ENCODE measurements around the gene SPAG16.
"Not testable (repeated sequence)": the region's sequence is repeated elsewhere in the genome, so short reads cannot be mapped to it uniquely, and the experiment has no call there.

SPAG16 gene

GRCh38 chr2:214019229-214019972 lies 735.1 kb downstream of the SPAG16 start:
- no peak for DNase-seq

DNA sequence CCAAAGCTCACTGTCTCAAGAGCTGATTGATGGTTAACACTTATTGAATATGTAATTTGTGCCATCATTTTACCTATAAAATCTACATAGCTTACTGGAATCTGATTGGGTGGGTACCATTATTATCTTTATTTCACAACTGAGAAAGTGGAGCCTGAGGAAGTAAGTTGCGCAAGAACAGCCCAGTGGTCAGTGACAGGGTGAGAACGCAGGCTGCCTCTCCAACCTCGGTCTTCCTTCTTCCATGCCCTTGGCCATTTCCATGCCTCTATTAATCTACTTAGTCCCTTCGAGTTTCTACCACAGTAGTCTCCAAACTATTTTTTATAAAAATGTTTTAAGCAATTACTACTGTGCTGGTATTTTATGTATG lies 735.7 kb downstream of the SPAG16 start:
- no peak for DNase-seq

DNA sequence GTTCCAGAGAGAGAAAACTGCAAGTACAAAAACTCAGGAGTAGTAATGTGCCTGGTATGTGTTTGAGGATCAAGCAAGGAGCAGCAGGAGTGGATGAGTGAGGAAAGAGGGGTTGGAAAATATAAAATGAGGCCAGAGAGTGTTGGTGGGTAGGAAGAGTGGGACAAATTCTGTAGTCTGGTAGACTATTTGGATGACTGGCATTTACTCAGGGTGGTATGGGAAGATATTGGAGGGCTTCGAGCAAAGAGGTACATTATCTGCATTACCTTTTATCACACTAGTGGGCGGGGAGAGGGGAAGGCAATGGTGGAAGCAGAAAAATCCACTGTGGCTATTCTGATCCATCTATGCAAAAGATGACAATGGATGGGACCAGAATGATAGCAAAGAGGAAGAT lies 744.9 kb downstream of the SPAG16 start:
- DNase-seq: no peak

GRCh38 chr2:214031566-214031965 lies 747.3 kb downstream of the SPAG16 start:
- DNase-seq: no peak

DNA sequence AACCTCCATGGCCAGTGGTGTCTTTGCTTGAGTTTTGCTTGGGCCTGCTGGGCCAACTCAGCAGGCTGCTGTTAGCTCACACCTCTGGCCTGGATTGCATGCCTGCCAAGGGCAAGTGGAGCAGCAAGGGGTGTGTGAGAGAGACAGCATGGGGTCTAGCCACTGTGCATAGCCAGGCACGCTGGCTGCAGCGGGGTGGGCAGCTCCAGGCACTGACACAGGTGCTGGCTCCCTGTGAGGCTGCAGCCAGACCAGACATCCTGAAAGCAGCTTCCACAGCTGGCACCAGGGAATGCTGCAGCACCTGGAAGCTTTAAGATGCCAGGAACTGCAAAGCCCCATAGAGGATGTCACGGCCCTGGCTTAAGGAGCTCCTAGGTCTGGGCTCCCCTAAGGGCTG lies 750.2 kb downstream of the SPAG16 start:
- DNase-seq: no peak

- no peak for DNase-seq
These were observed 751.0 kb downstream of the SPAG16 start for GRCh38 chr2:214035091-214035852.

DNA sequence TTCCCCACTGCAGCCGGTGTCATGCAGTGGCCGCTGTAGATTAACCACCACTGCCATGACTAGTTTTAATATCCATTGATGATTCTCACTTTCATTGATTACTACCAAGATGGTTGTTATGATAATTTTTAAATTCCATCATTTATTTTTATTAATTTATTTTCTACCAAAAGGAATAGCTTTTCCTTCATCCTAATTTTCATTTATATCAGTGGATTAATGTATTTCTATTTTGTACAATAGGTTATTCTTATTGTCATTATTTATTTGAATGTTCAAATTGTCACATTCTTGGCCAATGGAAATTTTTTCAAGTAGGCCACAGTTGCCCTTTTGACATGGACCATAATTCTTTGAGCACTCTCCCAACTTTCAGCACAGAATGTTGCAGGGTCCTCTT lies 751.7 kb downstream of the SPAG16 start:
- DNase-seq: no peak

- DNase-seq: no peak
These were observed 753.9 kb downstream of the SPAG16 start for GRCh38 chr2:214038186-214038585.

- no peak for DNase-seq
These were observed 766.5 kb downstream of the SPAG16 start for GRCh38 chr2:214050731-214051130.

- DNase-seq: no peak
These were observed 767.3 kb downstream of the SPAG16 start for GRCh38 chr2:214051585-214051984.

DNA sequence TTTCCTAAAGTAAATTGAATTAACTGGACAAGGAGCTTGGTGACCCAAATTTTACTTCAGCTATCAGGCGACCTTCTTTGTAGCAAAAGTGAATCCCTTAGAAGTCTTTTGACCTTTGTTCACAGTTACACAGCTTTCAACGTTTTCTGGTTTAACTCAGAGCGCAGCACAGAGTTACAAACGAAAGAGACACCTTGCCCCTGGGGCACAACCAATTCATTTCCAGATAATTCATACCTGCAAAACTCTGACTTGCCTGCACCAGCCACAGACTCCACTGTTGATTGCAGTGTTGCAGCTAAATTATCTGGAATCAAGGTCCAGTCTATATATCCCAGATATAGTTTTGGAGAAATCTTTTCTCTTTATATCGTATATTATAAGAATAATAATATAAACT lies 768.0 kb downstream of the SPAG16 start:
- no peak for DNase-seq

DNA sequence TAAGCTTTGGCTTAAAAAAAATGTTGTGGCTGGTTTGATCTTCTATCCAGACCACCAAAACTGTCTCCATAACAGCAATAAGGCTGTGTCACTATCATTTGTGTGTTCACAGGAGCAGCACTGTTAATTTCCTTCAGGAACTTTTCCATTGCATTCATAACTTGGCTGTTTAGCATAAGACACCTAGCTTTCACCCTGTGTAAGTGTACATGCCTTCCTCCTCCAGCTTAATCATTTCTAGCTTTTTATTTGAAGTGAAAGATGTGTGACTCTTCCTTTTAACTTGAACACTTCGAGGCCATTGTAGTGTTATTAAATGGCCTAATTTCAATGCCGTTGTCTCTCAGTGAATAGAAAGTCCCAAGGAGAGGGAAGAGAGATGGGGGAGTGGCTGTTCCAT lies 773.7 kb downstream of the SPAG16 start:
- DNase-seq: no peak

- DNase-seq: not testable (repeated sequence)
These were observed 778.0 kb downstream of the SPAG16 start for GRCh38 chr2:214062279-214062678.

DNA sequence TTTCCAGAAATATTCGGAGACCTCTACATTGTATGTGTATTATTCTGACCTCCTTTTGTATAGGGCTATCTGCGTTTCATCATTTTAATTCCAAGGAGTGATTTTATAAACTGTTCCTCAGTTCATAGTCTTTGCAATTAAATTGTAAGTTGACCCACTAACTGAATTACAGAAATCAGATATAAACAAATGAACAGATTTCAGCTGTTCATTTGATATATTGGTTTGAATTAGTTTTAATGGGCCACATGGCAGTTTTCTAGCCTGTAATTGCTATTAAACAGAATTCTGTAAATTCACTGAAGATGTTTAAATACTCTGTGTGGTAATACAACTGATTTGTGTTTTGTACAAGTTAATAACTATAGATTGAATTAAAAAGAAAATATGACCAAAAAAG lies 780.2 kb downstream of the SPAG16 start:
- DNase-seq: no peak

GRCh38 chr2:214066862-214067261 lies 782.6 kb downstream of the SPAG16 start:
- peak; percentile 89 for DNase-seq

GRCh38 chr2:214069254-214069653 lies 785.0 kb downstream of the SPAG16 start:
- peak; percentile 9 for DNase-seq

- no peak for DNase-seq
These were observed 791.2 kb downstream of the SPAG16 start for GRCh38 chr2:214075456-214075855.

DNA sequence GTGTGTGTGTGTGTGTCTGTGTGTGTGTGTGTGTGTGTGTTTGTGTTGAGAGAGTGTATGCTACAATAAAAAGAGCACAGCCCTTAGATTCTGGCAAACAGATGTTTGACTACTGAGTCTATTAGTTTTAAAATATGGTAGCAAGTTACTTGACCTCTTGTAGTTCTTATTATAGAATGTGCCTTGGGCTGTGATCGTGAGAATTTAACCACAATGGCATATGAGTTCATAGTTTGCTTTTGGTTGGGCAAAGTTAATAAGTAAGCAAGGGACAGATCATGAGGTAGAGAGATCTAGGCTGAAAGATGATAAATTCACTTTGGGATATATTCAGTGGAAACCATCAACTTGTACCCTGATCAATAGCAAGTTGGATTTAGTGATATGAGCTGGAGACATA lies 792.3 kb downstream of the SPAG16 start:
- no peak for DNase-seq

GRCh38 chr2:214077727-214078126 lies 793.5 kb downstream of the SPAG16 start:
- DNase-seq: no peak

- DNase-seq: no peak
These were observed 794.8 kb downstream of the SPAG16 start for GRCh38 chr2:214079032-214079431.

DNA sequence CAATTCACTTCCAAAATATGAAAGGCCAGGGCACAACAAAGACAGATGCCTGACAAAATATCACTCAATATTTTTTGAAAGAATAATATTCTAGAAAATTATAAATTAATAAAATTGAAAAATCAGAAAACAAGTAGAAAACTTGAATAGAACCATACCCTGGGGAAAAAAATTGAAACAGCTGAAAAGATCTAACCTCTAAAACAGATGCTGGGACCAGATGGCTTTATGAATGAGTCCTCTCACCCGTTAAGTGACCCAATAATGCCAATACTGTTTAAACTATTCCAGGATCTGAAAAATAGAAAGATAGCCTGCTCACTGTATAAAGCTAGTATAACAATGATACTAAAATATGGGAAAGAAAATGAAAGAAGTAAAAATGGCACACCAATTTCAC lies 804.3 kb downstream of the SPAG16 start:
- no peak for DNase-seq

GRCh38 chr2:214096208-214096715 lies 812.0 kb downstream of the SPAG16 start:
- no peak for DNase-seq

DNA sequence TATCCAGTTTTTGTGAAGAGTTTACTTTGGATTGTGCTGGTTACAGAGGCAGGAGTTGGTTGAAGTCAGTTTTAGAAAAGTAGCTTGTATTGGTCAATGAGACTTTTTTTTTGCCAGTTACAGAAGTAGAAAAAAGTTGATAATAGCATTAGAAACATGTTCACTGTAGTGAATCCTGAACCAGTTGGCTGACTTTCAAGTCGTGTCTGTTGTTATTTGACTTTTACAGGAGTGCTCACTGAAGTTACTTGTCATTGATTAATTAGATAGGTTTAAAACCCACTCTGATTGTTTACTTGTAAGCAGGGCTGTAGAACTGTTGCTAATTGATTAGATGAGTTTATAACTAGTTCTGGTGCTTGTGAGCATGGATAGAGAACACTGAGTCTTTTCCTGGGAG lies 814.5 kb downstream of the SPAG16 start:
- DNase-seq: no peak

DNA sequence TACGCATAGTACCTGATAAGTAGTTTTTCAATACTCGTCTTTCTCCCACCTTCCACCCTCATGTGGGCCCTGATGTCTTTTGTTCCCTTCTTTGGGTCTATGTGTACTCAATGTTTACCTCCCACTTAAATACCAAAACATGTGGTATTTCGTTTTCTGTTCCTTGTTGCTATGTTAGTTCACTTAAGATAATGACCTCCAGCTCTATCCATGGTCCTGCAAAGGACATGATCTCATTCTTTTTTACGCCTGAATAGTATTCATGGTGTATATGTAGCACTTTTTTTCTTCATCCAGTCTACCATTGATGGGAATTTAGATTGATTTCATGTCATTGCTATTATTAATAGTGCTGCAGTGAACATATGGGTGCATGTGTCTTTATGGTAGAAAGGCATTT lies 816.2 kb downstream of the SPAG16 start:
- DNase-seq: no peak
